GM12872 (cell line): Measurements from ENCODE around the gene SUGCT.

Source experiments
- CTCF ChIP-seq: IDR thresholded peaks from 3 replicates; pipeline ENCODE4 v1.5.1; 2011; ENCODE audit warnings: low read depth, mild to moderate bottlenecking, low read length, moderate library complexity; ENCODE audit not compliant: insufficient read depth

SUGCT gene

GRCh38 chr7:40133561-40134427 is 1.0 kb upstream of the SUGCT start:
- TF ChIP-seq CTCF, result no peak

GRCh38 chr7:40135317-40135610 is 459 bp downstream of the SUGCT start:
- no peak for TF ChIP-seq CTCF

- no peak for TF ChIP-seq CTCF
Measured at GRCh38 chr7:40137563-40137962, 2.8 kb downstream of the SUGCT start.

DNA sequence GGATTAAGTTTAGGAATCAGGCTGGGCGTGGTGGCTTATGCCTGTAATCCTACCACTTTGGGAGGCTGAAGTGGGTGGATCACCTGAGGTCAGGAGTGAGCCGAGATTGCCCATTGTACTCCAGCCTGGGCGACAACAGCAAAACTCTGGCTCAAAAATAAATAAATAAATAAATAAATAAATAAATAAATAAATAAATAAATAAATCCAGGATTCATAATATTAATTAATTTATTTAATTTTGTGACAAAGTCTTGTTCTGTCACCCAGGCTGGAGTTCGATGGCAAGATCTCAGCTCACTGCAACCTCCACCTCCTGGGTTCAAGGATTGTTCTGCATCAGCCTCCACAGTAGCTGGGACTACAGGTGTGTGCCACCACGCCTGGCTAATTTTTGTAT is 4.2 kb downstream of the SUGCT start:
- TF ChIP-seq CTCF, result no peak

DNA sequence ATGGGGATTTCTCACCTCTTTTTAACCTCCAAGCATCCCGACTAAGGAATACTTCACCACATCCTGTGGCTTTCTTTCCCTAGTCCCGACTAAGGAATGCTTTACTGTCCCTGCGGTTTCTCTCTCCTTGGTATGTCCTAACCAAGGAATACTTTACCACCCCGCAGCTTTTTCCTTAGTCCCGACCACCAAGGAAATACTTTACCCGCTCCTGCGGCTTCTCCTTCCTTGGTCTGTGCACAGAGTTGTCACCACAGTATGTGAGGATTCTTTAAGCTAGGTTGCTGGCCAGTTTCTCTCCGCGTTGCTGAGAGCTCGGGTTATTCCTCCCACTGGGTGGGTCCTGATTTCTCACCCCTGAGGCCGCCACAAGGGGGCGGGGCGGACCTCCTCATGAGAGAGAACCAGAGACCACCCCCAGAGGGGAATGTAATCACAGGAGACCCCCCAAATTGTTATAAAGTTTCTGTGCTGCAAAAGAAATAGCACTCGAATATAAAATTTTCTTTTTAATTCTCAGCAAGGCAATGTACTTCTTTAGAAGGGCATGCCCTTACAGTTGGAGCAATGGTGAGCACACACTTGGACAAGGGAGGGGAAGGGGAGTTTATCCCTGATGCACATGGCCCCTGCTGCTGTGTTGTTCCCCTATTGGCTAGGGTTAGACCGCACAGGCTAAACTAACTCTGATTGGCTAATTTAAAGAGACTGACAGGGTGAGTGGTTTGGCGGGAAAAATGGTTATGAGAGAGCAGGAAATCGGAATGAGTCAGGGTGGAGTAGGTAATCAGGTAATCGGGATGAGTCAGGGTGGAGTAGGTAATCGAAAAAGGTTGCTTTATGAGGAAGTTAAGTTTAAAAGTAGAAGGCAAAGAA is 12.8 kb downstream of the SUGCT start:
- TF ChIP-seq CTCF, result no peak

GRCh38 chr7:40148671-40149070 is 13.9 kb downstream of the SUGCT start:
- no peak for TF ChIP-seq CTCF

DNA sequence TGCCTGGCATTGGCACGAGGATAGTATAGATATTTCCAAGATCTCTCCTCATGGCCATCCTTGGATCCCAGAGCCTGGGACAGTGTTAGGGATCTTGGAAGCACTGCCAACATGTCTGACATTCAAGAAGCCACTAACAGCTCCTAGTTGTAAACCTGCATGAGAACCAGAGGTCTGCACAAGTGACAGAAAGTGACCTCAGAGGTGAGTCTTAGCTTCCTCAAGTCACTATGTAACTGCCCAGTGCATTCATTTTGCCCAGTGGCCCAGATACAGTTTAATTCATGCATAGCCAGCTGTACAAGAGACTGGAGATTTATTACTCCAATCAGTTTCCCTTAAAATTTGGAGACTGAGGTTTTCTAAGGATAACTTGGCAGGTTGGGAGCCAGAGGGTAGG is 16.7 kb downstream of the SUGCT start:
- no peak for TF ChIP-seq CTCF
